Measurements from ENCODE around the gene OR8B3.
"Not testable (repeated sequence)": the region's sequence is repeated elsewhere in the genome, so short reads cannot be mapped to it uniquely, and the experiment has no call there.

Gene OR8B3

GRCh38 chr11:124398924-124399323 is at the start of gene OR8B3:
Gene OR8B3, minus strand, starts transcription at chr11:124399024. Its CDS starts 1,673 bp downstream, at chr11:124397351.
- Mint-ChIP-seq H3K9me3 (no peaks in the 10 kb centered on the region), H3K36me3 (no peaks in the 10 kb centered on the region)
- ATAC-seq: no peak

DNA sequence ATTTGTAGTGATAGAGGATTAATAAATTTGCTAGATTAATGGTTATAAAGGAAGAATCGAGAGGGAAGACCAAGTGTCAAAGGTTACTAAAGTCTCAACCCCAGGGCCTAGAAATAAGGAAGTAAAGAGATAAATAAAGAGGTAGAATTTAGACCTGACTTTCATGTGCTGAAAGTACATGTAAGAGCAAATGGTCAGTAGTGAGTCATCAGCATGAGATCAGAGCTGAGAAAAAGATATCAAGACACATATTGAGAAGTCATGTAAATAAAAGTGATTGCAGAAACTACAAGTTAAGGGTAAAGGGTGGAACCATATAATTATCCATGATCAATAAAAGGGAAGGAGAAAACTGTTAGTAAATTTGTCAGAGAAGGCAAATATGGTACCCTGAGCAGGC is 48.1 kb upstream of the OR8B3 start:
- H3K27ac Mint-ChIP-seq: no peak overlapping the region
- H3K36me3 Mint-ChIP-seq: no peaks in the 10 kb centered on the region
- H3K9me3 Mint-ChIP-seq: peaks cover 3% of the 10 kb centered on the region
- no peak overlapping the region for H3K4me3 Mint-ChIP-seq
- no peaks in the 10 kb centered on the region for H3K4me1 Mint-ChIP-seq
- DNase-seq (ENCODE audit: low spot score in 2 of 2) (no peak), ATAC-seq (no peak)

More at GRCh38 chr11:124398924-124399323, at the start of gene OR8B3:
- no peak within 1 kb of the TSS for H3K27ac Mint-ChIP-seq
- no peaks in the 10 kb centered on the region for H3K4me1 Mint-ChIP-seq
- DNase-seq (ENCODE audit: low spot score in 2 of 2): no peak
- no peak within 1 kb of the TSS for H3K4me3 Mint-ChIP-seq

- no peaks in the 10 kb centered on the region for H3K4me1 Mint-ChIP-seq
- no peak for DNase-seq (ENCODE audit: low spot score in 2 of 2)
- no peaks in the 10 kb centered on the region for H3K36me3 Mint-ChIP-seq
- no peak for ATAC-seq
- no peaks in the 10 kb centered on the region for H3K9me3 Mint-ChIP-seq
- no peak within 1 kb of the TSS for H3K27ac Mint-ChIP-seq
- H3K4me3 Mint-ChIP-seq: no peak within 1 kb of the TSS
Observed at GRCh38 chr11:124445646-124446150, 46.9 kb upstream of the OR8B3 start, which contains the start of gene OR8B8. Gene OR8B8, minus strand, starts transcription at chr11:124445696. Its CDS starts 4,611 bp downstream, at chr11:124441085.

GRCh38 chr11:124442847-124443246 is 44.0 kb upstream of the OR8B3 start:
- no peak overlapping the region for H3K27ac Mint-ChIP-seq
- H3K4me1 Mint-ChIP-seq: no peaks in the 10 kb centered on the region
- no peak overlapping the region for H3K4me3 Mint-ChIP-seq
- H3K9me3 Mint-ChIP-seq: no peaks in the 10 kb centered on the region
- DNase-seq (ENCODE audit: low spot score in 2 of 2): no peak
- H3K36me3 Mint-ChIP-seq: no peaks in the 10 kb centered on the region
- no peak for ATAC-seq

GRCh38 chr11:124442442-124442841 is 43.6 kb upstream of the OR8B3 start:
- Mint-ChIP-seq H3K9me3 (no peaks in the 10 kb centered on the region), H3K36me3 (no peaks in the 10 kb centered on the region), H3K4me3 (no peak overlapping the region), H3K4me1 (no peaks in the 10 kb centered on the region), H3K27ac (no peak overlapping the region)
- ATAC-seq: no peak
- DNase-seq (ENCODE audit: low spot score in 2 of 2): no peak

GRCh38 chr11:124441519-124441918 is 42.7 kb upstream of the OR8B3 start:
- no peak for ATAC-seq
- no peaks in the 10 kb centered on the region for H3K36me3 Mint-ChIP-seq
- no peak overlapping the region for H3K4me3 Mint-ChIP-seq
- H3K9me3 Mint-ChIP-seq: no peaks in the 10 kb centered on the region
- no peak overlapping the region for H3K27ac Mint-ChIP-seq
- H3K4me1 Mint-ChIP-seq: no peaks in the 10 kb centered on the region
- DNase-seq (ENCODE audit: low spot score in 2 of 2): no peak

DNA sequence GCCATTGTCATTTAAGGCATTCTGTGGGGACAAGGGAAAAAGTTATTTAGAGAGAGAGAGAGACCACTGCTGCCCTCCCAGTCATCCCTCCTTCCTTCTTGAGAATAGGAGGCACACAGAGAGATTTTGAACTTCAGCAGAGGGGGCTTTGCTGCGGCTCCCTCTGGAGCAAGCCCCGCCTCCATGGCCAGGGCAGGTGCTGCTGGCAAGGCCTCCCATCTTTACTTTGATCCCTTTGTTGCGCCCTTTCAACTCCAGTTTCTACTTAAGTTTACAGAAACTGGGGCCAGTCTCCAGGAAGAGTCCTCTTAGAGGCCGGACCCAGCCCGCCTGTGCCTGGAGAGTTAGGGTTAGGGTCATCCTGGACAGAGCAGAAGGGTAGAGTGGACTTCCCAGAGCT is 42.3 kb upstream of the OR8B3 start:
- Mint-ChIP-seq H3K36me3 (no peaks in the 10 kb centered on the region), H3K27ac (no peak overlapping the region), H3K4me3 (no peak overlapping the region), H3K4me1 (no peaks in the 10 kb centered on the region), H3K9me3 (no peaks in the 10 kb centered on the region)
- DNase-seq (ENCODE audit: low spot score in 2 of 2): no peak
- ATAC-seq: no peak

GRCh38 chr11:124440608-124441007 is 41.8 kb upstream of the OR8B3 start:
- H3K4me1 Mint-ChIP-seq: no peaks in the 10 kb centered on the region
- H3K27ac Mint-ChIP-seq: no peak overlapping the region
- DNase-seq (ENCODE audit: low spot score in 2 of 2) (no peak), ATAC-seq (peak; percentile 35)
- H3K9me3 Mint-ChIP-seq: no peaks in the 10 kb centered on the region
- no peak overlapping the region for H3K4me3 Mint-ChIP-seq
- no peaks in the 10 kb centered on the region for H3K36me3 Mint-ChIP-seq

GRCh38 chr11:124434699-124435098 is 35.9 kb upstream of the OR8B3 start:
- DNase-seq (ENCODE audit: low spot score in 2 of 2): no peak
- Mint-ChIP-seq H3K4me1 (no peaks in the 10 kb centered on the region), H3K9me3 (peaks cover under 1% of the 10 kb centered on the region), H3K4me3 (no peak overlapping the region), H3K36me3 (no peaks in the 10 kb centered on the region), H3K27ac (no peak overlapping the region)
- ATAC-seq: no peak

DNA sequence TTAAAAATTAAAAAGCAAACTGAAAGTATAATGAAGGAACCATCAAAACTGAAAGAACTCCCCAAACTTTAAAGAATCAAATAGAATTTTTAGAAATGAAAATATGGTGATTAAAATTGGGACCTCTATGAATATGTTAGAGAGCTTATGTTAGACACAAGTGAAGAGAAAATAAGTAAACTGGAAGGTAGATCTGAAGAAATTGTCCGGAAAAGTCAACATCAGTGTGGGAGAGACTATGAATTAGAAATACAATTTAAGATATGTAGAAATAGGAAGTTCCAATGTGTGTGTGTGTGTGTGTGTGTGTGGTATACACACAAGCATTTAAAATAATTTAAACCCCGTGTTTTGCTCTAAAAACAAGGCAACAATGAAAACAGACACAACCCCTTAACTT is 30.8 kb upstream of the OR8B3 start:
- Mint-ChIP-seq H3K4me3 (no peak overlapping the region), H3K9me3 (peaks cover 4% of the 10 kb centered on the region), H3K27ac (no peak overlapping the region), H3K36me3 (no peaks in the 10 kb centered on the region), H3K4me1 (no peaks in the 10 kb centered on the region)
- ATAC-seq: no peak
- no peak for DNase-seq (ENCODE audit: low spot score in 2 of 2)

- no peak within 1 kb of the TSS for H3K27ac Mint-ChIP-seq
- no peaks in the 10 kb centered on the region for H3K4me1 Mint-ChIP-seq
- peaks cover under 1% of the 10 kb centered on the region for H3K9me3 Mint-ChIP-seq
- DNase-seq (ENCODE audit: low spot score in 2 of 2) (no peak), ATAC-seq (no peak)
- no peaks in the 10 kb centered on the region for H3K36me3 Mint-ChIP-seq
- no peak within 1 kb of the TSS for H3K4me3 Mint-ChIP-seq
Observed at GRCh38 chr11:124424384-124424921, 25.6 kb upstream of the OR8B3 start, which contains the start of gene OR8B4. Gene OR8B4, minus strand, starts transcription at chr11:124424871. Its CDS starts 0 bp downstream, at chr11:124424871.

DNA sequence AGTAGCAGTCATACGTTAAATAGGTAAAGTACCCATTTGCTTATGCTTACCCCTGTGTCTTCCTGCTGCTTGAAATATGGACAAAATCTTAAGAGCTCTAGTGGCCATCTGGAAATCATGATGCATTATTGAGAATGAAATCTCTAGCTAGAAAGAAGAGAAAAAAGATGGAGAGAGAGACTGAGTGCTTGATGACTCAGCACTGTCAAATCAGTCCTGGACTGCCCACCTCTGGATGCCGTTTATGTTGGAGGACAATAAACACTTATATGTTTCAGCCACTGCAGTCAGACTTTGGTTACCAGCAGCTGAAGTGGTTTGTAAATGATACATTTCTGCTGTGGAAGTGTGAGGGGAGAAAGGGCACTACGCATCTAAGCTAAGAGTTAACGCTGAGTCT is 22.2 kb upstream of the OR8B3 start:
- DNase-seq (ENCODE audit: low spot score in 2 of 2) (no peak), ATAC-seq (no peak)
- no peaks in the 10 kb centered on the region for H3K4me1 Mint-ChIP-seq
- H3K9me3 Mint-ChIP-seq: no peaks in the 10 kb centered on the region
- H3K36me3 Mint-ChIP-seq: no peaks in the 10 kb centered on the region
- no peak overlapping the region for H3K4me3 Mint-ChIP-seq
- H3K27ac Mint-ChIP-seq: no peak overlapping the region

DNA sequence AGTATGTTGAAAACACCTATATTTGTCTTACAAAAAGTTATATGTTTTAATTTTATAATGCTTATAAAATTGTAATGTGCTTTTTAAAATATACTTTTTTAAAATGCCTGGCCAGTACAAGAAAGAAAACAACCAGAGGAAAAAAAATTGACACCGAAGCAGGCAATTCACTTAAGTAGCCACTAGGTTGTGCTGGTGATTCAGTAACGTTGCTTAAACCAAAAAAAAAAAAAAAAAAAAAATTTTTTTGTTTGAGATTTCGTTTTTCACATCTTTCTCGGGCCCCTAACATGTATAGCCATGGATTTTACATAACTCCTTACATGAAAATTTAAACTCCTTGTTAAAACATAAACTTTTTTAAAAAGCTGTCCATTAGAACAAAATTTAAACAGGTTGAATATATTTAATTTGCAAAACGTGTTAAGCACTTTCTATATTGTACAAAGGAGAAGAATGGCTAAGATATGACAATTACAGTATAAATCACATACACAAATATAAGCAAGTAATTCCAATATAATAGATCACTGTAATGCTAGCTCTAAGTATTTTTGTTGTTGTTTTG is 16.6 kb upstream of the OR8B3 start:
- Mint-ChIP-seq H3K36me3 (no peaks in the 10 kb centered on the region), H3K9me3 (no peaks in the 10 kb centered on the region), H3K4me1 (no peaks in the 10 kb centered on the region), H3K27ac (no peak overlapping the region), H3K4me3 (no peak overlapping the region)
- ATAC-seq (no peak), DNase-seq (ENCODE audit: low spot score in 2 of 2) (no peak)

- H3K36me3 Mint-ChIP-seq: no peaks in the 10 kb centered on the region
- no peaks in the 10 kb centered on the region for H3K9me3 Mint-ChIP-seq
- DNase-seq (ENCODE audit: low spot score in 2 of 2) (no peak), ATAC-seq (no peak)
- H3K4me1 Mint-ChIP-seq: no peaks in the 10 kb centered on the region
- no peak overlapping the region for H3K27ac Mint-ChIP-seq
- no peak overlapping the region for H3K4me3 Mint-ChIP-seq
Observed at GRCh38 chr11:124409906-124410305, 11.1 kb upstream of the OR8B3 start.

DNA sequence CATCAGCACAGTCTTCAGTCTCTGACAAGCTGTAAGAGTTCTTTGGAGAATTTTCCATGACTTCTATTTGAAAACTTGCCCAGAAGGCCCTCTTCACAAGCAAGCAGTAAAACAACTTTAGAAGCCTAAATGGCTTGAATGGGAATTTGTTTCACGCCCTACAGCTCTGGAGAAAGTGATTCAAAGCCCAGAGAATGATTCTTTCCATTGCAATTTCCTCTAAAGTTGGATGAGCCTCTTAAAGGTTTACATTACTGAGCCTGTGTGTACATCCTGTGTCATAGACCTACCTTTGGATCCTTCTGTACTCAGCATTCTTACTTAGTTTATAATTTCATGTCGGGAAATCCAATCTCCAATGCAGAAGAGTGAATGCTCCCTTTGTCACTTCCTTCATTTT is 6.8 kb upstream of the OR8B3 start:
- ATAC-seq (no peak), DNase-seq (ENCODE audit: low spot score in 2 of 2) (no peak)
- Mint-ChIP-seq H3K27ac (no peak overlapping the region), H3K4me1 (no peaks in the 10 kb centered on the region), H3K9me3 (no peaks in the 10 kb centered on the region), H3K36me3 (no peaks in the 10 kb centered on the region), H3K4me3 (no peak overlapping the region)

- not testable (repeated sequence) for H3K4me3 Mint-ChIP-seq; H3K9me3 Mint-ChIP-seq; ATAC-seq; H3K4me1 Mint-ChIP-seq; H3K36me3 Mint-ChIP-seq; DNase-seq (ENCODE audit: low spot score in 2 of 2); H3K27ac Mint-ChIP-seq
Observed at GRCh38 chr11:124403186-124403585, 4.4 kb upstream of the OR8B3 start.
